D341Med (cell line): ENCODE data around the gene C6orf47.

ENCODE experiments used
- DNase-seq: peaks from one replicate; pipeline ENCODE4 v3.0.0; 2012; ENCODE audit warnings: low spot score

C6orf47 gene

DNA sequence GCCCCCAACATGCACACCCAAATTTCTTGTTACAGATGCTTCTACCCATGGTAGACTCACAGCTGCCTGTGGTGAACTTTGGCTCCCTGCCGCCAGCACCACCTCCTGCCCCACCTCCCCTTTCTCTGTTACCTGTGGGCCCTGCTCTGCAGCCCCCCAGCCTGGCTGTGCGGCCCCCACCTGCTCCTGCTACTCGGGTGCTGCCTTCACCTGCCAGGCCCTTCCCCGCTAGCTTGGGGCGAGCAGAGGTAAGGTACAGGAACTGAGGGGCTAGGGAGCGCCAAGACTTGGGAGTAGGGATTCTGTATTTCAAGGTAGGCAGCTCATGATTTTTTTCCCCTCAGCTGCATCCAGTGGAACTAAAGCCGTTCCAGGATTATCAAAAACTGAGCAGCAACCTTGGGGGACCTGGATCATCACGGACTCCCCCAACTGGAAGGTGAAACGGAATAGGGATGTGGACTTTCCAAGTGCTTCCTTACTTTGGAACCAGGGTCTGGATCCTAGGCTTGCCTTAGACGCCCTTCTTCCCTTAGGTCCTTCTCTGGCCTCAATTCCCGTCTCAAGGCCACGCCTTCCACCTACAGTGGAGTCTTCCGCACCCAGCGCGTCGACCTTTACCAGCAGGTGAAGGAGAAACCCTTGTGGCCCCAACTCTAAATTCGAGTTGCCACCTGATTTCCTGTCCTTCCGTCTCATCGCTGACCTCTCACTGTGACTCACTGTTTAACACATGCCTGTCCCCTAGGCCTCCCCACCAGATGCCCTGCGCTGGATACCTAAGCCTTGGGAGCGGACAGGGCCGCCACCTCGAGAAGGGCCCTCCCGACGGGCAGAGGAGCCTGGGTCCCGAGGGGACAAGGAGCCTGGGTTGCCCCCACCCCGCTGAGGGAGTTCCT is 23.6 kb downstream of the C6orf47 start:
- no peak for DNase-seq

DNA sequence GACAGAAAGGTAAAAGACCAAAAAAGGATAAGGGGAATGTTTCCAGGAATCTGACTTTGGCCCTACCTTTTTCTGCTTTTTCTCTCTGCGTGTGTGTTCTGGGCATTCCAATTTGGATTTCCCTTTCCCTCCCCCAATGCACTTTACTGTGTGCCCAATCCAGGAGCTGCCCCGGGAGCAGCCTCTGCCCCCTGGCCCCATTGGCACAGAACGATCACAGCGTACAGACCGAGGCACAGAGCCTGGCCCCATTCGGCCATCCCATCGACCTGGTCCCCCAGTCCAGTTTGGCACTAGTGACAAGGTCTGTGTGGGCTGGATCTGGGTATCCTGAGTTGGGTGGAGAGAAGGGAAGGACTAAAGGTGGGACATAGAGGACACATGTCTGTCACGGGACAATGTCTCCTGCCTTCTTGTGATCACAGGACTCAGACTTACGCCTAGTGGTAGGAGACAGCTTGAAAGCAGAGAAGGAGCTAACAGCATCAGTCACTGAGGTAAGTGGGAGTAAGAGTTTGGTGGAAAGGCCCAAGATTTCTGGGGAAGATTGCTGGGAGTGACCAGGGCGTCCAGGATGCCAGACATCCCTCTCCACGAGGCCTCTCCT is 25.5 kb downstream of the C6orf47 start:
- no peak for DNase-seq

DNA sequence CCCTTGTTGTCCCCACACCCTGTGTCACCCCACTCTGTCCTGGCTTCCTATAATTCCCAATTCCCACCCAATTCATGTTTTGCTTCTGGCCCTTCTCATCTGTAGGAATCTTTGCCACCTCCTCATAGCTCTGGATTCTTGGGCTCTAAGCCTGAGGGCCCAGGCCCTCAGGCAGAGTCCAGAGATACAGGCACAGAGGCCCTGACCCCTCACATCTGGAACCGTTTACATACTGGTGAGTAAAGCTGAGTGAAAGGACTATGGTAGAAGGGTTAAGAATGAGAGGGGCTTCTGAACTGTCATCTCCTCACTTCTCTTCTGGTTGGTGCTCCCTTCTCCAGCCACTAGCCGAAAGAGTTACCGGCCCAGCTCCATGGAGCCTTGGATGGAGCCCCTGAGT is 26.4 kb downstream of the C6orf47 start:
- no peak for DNase-seq

DNA sequence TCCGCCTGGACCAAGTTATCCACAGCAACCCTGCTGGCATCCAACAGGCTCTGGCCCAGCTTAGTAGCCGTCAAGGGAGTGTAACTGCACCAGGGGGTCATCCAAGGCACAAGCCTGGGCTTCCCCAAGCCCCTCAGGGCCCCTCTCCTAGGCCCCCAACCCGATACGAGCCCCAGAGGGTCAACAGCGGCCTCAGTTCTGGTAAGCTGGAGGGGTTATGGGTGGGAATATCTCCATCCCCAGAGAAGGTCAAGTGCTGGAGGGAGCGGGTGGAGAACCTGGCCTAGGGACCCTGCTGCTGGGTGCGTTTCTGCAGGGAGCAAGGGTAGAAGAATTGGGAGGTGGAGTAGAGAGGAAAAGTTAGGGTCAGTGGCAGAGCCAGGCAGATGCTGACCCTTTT is 27.1 kb downstream of the C6orf47 start:
- no peak for DNase-seq

DNA sequence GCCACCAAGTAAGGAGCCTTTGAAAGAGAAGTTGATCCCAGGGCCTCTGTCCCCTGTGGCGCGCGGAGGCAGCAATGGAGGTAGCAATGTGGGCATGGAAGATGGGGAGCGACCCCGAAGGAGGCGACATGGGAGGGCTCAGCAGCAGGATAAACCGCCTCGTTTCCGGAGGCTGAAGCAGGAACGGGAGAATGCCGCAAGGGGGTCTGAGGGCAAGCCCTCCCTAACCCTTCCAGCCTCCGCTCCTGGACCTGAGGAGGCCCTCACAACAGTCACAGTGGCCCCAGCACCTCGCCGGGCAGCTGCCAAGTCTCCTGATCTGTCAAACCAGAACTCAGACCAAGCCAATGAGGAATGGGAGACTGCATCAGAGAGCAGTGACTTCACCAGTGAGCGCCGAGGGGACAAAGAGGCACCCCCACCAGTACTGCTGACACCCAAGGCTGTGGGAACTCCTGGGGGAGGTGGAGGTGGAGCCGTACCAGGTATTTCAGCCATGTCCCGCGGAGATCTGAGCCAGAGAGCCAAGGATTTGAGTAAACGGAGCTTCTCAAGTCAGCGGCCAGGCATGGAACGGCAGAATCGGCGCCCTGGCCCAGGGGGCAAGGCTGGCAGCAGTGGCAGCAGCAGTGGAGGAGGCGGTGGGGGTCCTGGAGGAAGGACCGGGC is 28.2 kb downstream of the C6orf47 start:
- DNase-seq = no peak

DNA sequence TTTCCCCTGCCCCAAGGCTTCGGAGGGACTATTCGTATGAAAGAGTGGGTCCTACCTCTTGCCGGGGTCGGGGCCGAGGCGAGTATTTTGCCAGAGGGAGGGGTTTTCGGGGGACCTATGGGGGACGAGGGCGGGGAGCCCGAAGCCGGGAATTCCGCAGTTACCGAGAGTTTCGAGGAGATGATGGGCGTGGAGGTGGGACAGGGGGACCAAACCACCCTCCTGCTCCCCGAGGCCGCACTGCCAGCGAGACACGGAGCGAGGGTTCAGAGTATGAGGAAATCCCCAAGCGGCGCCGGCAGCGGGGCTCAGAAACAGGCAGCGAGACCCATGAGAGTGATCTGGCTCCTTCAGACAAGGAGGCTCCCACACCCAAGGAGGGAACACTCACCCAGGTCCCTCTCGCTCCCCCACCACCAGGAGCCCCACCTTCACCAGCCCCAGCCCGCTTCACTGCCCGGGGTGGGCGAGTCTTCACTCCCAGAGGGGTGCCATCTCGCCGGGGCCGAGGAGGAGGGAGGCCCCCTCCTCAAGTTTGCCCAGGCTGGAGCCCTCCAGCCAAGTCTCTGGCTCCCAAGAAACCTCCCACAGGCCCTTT is 28.8 kb downstream of the C6orf47 start:
- no peak for DNase-seq

DNA sequence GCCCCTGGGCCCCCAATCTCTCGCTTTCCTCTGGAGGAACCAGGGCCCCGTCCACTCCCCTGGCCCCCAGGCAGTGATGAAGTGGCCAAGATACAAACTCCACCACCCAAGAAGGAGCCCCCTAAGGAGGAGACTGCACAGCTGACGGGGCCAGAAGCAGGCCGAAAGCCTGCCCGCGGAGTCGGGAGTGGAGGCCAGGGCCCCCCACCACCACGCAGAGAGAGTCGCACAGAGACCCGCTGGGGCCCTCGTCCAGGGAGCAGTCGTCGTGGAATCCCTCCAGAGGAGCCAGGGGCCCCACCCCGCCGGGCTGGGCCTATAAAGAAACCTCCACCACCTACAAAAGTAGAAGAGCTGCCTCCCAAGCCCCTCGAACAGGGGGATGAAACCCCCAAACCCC is 29.4 kb downstream of the C6orf47 start:
- DNase-seq = no peak

DNA sequence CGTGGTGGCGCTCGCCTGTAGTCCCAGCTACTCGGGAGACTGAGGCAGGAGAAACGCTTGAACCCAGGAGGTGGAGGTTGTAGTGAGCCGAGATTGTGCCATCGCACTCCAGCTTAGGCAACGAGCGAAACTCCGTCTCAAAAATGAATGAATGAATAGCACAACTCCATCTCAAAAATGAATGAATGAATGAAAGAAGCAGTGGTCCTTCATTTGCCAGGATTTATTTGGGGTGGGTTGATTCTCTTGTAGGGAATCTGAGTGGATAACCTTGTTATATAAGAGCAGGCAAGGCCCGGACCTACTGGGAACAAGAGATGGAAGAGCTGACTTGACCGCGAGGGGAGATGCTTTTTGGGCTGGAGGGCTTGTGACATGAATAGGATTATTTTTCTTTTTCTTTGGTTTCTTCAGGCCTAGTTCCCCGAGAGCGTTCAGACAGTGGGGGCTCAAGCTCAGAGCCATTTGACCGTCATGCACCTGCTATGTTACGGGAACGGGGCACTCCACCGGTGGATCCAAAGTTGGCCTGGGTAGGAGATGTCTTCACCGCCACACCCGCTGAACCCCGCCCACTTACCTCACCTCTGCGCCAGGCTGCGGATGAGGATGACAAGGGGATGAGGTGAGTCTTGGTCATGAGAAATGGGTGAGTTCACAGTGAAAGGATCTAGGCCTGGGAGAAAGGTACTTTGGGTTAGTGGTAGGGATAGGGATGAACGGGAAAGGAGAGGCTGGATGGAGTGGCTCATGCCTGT is 30.2 kb downstream of the C6orf47 start:
- DNase-seq = no peak

DNA sequence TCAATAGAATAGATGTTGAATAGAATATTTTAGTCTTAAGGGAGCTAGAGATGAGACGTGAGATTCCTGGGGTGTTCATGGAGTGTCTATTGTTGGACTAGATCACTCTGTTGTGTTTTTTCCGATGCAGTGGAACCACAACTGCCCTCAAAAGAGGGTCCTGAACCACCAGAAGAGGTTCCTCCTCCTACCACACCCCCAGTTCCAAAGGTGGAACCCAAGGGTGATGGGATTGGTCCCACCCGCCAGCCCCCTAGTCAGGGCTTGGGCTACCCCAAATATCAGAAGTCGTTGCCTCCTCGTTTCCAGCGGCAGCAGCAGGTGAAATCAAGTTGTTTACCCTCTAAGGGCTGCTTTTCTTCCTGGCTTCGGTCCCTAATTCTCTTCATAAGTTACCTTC is 31.6 kb downstream of the C6orf47 start:
- no peak for DNase-seq

DNA sequence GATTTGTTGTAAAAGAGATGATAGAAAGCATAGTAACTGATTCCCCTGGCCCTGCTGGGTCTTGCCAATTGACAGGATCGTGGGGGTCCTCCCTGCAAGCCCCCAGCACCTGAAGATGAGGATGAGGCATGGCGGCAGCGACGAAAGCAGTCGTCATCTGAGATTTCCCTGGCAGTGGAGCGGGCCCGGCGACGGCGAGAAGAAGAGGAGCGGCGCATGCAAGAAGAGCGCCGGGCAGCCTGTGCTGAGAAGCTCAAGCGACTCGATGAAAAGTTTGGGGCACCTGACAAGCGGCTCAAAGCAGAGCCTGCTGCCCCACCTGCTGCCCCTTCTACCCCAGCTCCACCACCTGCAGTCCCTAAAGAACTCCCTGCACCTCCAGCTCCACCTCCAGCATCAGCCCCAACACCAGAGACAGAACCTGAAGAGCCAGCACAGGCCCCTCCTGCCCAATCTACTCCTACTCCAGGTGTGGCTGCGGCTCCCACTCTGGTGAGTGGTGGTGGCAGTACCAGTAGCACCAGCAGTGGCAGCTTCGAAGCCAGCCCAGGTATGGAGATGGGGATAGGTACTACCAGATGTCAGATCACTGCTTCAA is 32.8 kb downstream of the C6orf47 start:
- DNase-seq = no peak

DNA sequence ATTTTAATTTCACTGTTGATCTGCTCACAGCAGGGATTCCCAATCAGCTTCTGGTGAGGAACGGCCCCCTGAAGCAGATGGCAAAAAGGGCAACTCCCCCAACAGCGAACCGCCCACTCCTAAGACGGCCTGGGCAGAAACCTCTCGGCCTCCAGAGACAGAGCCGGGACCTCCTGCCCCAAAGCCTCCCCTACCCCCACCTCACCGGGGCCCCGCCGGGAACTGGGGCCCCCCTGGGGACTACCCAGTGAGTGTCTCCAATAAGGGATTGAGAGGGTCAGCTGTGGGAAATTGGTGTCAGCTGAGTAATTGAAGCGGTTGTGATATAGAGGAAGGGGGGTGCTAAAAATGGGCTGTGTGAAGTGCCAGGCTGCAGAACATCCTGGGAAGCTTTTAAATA is 33.6 kb downstream of the C6orf47 start:
- no peak for DNase-seq

DNA sequence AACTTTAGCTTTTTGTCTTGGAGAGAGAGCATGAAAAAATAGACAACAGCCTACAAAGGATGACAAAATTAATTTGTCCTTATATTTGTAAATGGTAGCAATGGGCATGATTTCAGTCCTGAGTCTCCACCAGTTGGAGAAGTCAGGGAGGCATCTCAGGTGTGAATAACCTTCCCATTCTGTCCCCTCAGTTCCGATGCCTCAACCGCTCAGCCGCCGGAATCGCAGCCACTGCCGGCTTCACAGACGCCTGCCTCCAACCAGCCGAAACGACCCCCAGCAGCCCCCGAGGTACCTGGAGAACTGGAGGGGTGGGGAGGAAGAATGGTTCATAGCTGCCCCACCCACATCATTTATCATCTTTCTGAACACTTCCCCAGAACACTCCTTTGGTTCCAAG is 36.5 kb downstream of the C6orf47 start:
- DNase-seq = no peak

DNA sequence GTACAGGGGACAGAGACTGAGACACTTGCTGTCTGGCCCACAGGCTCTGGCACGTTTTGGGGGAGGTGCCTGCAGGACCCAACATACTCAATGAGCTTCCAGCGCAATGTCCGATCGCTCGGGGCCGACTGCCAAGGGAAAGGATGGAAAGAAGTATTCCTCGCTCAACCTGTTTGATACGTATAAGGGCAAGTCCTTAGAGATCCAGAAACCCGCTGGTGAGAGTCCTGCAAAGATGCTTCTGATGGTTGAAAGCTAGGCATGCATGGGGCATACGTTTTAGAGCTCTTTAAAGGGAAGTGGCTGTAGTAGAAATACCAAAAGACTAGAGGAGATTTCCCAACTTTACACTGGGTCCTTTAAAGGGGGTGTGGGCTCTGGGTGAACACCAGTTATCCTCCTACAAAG is 37.9 kb downstream of the C6orf47 start:
- DNase-seq = no peak

DNA sequence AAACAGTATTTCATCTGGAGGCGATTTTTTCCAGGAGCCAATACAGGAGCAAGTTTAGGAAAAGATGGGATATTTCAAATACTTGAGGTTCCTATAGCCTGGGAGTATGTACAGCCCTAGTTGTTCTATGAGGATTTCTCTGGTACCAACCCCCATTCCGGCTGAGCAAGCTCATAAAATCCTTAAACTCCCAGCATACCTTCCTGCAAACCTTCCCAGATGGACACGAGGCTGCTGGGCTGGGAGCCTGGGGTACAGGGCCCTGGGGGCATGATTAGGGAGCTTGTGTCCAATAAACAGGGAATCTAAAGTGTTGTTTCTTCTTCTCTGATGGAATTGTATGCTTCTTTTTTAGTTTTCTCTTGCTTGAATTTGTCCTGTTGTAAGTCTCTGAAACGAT is 38.6 kb downstream of the C6orf47 start:
- no peak for DNase-seq

DNA sequence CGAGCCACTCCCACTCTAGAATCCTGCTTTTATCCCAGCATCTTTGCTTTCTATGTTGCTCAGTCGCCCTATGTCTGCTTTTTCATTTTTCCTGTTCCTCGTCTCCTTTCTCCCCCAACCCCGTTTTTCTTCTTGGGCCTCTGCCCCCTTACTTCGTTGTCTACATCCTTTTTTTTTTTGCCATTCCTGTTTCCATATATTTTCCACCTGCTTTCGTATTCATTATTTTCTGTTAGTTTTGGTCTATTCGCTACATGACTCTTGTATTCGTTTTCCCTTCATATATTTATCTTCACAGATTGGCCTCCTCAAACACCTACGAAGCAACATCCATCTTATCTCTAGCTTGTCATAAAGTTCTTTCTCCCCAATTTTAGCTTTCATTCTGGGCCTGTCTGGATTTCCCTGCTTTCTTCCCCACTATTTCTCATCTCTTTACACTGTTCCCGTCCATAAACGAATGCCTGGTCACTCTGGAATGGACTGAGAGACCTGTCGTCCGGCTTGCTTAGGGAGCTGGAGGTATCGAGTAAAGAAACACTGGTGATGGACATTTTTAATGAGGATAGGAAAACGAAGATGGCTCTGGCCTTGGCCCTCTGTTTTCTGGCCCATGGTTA is 39.1 kb downstream of the C6orf47 start:
- DNase-seq = no peak

DNA sequence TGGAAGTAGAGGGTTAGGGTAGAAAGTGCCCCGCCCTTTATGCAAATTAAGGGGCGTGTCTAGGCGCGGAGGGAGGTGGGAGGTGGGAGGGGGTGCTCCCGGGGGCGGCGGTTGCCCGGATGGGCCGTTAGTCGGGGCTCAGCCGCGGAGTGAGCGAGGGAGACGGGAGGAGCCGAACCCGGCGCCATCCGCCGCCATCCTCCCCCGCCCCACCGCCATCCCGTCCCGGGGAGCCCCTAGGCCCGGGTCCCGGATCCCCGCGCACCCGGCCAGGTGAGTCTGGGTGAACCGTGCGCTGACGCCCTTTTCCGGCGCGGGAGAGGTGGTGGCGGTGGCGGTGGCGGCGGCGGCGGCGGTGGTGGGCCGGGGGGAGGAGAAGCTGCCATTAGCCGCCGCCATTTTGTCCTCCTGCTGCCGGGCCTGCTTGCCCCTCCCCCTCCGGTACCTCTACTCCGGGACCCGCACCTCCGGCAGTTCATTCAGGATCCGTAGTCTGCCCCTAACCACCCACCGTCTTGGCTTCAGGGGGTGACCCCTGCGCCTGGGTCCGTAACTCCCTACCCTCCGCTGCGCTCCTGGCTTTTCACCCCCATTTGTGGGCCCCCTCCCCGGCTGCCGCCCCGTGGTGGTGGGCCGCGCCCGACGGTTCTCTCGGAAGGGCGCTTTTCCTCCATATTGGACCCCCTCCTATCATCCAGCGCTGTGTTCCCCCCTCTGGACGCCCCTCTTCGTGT is 39.8 kb downstream of the C6orf47 start, which contains the start of gene PRRC2A:
Gene PRRC2A (plus strand): TSS at position 130 of the 734 bp plus-strand sequence. CDS start 2,075 bp downstream, outside the sequence.
- peak; percentile 96 for DNase-seq

DNA sequence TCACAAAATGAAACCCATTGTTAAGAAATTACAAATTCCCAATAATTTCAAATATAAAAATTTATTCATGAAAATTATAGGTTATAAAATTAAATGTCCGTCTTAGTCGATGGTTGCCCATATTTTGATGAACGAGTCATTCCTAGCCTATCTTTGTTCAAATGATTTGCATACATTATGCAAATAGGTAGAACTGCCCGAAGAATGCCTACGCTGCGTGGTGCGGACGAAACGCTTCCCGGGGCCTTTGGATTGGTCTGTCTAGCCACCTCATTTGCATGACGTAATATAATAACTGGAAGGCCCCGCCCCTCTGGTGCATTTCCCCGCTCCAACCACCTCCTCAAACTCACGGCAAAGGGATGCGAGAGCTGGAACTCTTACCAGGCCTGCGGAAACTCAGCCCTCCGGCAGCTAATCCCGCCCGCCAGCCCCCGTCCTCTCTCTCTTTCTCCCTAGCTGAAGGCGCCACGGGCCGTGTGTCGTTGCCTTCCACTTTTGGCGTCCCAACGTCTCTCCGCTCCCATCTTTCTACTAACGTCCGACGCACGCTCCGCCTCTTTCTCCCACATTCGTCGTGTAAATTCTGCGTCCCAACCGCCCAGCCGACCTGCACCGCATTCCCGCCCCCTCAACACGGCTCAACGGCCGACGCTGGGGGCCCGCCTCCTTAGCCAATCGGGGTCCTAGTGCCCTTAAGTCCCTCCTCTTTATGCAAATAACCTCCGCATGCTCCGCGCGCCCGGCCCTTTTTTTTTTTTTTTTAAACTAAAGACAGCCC is 40.6 kb downstream of the C6orf47 start:
- DNase-seq = peak; percentile 95

DNA sequence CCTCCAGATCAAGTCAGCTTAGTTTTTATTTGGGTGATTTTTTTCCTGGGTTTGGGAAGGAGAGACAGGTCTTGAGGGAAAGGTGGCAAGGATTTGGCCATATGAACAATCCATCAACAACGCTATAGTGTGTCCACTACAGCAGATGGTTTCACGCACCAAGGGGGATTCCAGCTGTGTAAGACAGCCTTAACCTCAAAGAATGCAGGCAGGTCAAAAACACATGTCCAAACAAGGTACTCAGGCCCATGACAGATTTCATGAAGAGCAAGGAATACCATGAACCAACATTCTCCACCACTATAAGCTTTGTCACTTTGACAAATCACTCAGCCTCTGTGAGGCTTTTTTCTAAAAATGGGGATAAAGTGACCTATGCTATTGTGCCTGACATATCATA is 43.6 kb downstream of the C6orf47 start:
- no peak for DNase-seq

DNA sequence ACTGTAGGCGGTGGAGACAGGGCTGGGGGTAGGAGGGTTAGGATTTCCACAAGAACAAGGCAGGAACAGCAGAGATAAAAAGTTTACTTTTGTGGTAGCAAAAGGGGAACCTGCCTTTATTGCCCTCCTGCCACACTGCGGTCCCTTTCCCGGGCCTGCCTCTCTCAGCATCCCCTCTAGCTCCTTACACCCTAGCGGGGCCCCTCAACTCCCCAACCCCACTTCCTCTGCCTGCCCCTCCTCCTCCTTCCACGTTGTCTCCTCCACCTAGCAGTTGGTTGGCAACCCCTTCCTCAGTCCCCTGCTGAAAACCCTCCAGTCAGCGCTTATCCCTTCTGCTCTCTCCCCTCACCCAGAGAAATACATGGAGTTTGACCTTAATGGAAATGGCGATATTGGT is 44.8 kb downstream of the C6orf47 start:
- DNase-seq = no peak
